Ovary (tissue), 9 donors: ENCODE data around the gene BBS2. TPM values are rescaled to one million over a fixed set of nuclear protein-coding genes. Genes with fewer than 3 reads are reported as not detected.

Experiments
- DNase-seq, 5 donors: peaks; one replicate each; pipeline ENCODE4 v3.0.0-alpha.2; 2019 to 2020
- H3K27ac ChIP-seq, 2 donors: fragments of 200-600 bp; one replicate each; pipeline versions ENCODE4 v1.5.1 to v1.8.0; 2019 to 2022
- H3K27me3 ChIP-seq: fragments of 200-600 bp; one replicate; pipeline ENCODE4 v1.8.0; 2022
- H3K36me3 ChIP-seq: fragments of 200-600 bp; sonication (generic); one replicate; pipeline ENCODE4 v1.5.1; 2019
- H3K4me1 ChIP-seq: one replicate; pipeline ENCODE4 v1.8.1; 2013; ENCODE audit warnings: mild to moderate bottlenecking, moderate library complexity; ENCODE audit not compliant: insufficient read depth
- H3K4me3 ChIP-seq: fragments of 200-600 bp; sonication (generic); one replicate; pipeline ENCODE4 v1.5.1; 2017
- H3K9me3 ChIP-seq, 2 donors: fragments of 200-600 bp in 1 of 2; sonication (generic) in 1 of 2; one replicate each; pipeline versions ENCODE4 v1.5.1 to v1.8.1; 2013 to 2019; ENCODE audit warnings: mild to moderate bottlenecking in 1 of 2, moderate library complexity in 1 of 2
- CTCF ChIP-seq, 3 donors: fragments of 450-650 bp in 2 of 3; fragments of 200-600 bp in 1 of 3; IDR thresholded peaks; one replicate each; pipeline versions ENCODE4 v1.5.1 to v1.8.0; 2016 to 2022; ENCODE audit warnings: antibody characterized with exemption in 3 of 3, mild to moderate bottlenecking in 1 of 3
- EP300 ChIP-seq: sonication (generic); formaldehyde crosslinking; IDR thresholded peaks from one replicate; pipeline ENCODE4 v1.6.1; 2017; ENCODE audit warnings: antibody characterized with exemption
- POLR2A ChIP-seq: fragments of 450-650 bp; IDR thresholded peaks from one replicate; pipeline ENCODE4 v1.6.1; 2017; ENCODE audit warnings: antibody characterized with exemption, mild to moderate bottlenecking, moderate library complexity
- WGBS, 3 donors: extraction: QIAGEN DNeasy Blood & Tissue Kit in 1 of 3; methylation state at CpG; one replicate each; pipeline versions ENCODE4 v1.1.5 to v1.1.7; 2013 to 2017; 5-methylcytosine and 5-hydroxymethylcytosine counted together
- intact Hi-C, 4 donors: fragments of 100-400 bp; cut with DNase I; formaldehyde crosslinking; loops; one replicate each; pipeline versions ENCODE4 v1.11.0 to v1.15.1; 2022 to 2023
- polyA plus RNA-seq, 2 donors: library from polyadenylated mRNA; stranded (reverse); fragments of 200-250 nt in 1 of 2; fragments of 350-450 nt in 1 of 2; fragmentation: Illumina TruSeq in 1 of 2; extraction: RNeasy Lipid Tissue Mini Kit (QIAGEN cat#74804) in 1 of 2; gene quantifications; one replicate each; pipeline ENCODE4 v1.2.3, GENCODE V29; 2013 to 2014
- total RNA-seq, 7 donors: library from RNA; depleted of rRNA in 2 of 7; stranded (reverse); fragments of >200 nt in 2 of 7; fragmentation: NEBNext Ultra II Directional in 3 of 7; extraction: Animal tissue kit (Norgen Biotek cat#: 25700) in 3 of 7; gene quantifications; one replicate each; pipeline versions ENCODE4 v1.1.0 to v1.2.4, GENCODE V29; 2016 to 2023
- donor health status: DM: no; HTN: no; CAD: no; lungs with moderate emphysema.
- donor health status: DM: no; HTN: no; CAD: no.
- donor health status: Bipolar disorder and iron deficiency.
- donor health status: DM: yes; HTN: yes; CAD: no.
- donor health status: DM: no; HTN: no; CAD: no.
- donor health status: DM: yes; HTN: yes; CAD: no.

Gene BBS2
- total and polyA plus RNA-seq, 9 donors: 47.9 to 86.2 (median 67.1) TPM

- Histone ChIP-seq H3K36me3 (no peaks in the 10 kb centered on the region), H3K9me3 (no peaks in the 10 kb centered on the region), H3K4me3 (no peak overlapping the region), H3K4me1 (peaks cover 3% of the 10 kb centered on the region), H3K27me3 (no peaks in the 10 kb centered on the region), H3K27ac (no peak overlapping the region)
- DNase-seq: no peak
- TF ChIP-seq EP300 (no peak), POLR2A (no peak)
- intact Hi-C loops: no loop called here
- 88 to 90% (median 88%) methylated on average over 8 of the region's 8 CpGs for WGBS, 3 donors
Measured at GRCh38 chr16:56534847-56535383, 15.1 kb upstream of the BBS2 start.

- Histone ChIP-seq H3K27me3 (no peaks in the 10 kb centered on the region), H3K4me3 (no peak overlapping the region), H3K36me3 (no peaks in the 10 kb centered on the region), H3K27ac (no peak overlapping the region), H3K9me3 (no peaks in the 10 kb centered on the region), H3K4me1 (no peaks in the 10 kb centered on the region)
- intact Hi-C loops: no loop called here
- TF ChIP-seq POLR2A: no peak
- no peak for TF ChIP-seq CTCF (IDR thresholded peaks at IDR 0.05)
- TF ChIP-seq EP300: no peak
- no peak for DNase-seq
- 75 to 84% (median 78%) methylated on average over 4 of the region's 4 CpGs for WGBS, 3 donors
Measured at GRCh38 chr16:56532714-56533113, 12.9 kb upstream of the BBS2 start.

GRCh38 chr16:56530872-56531271, 11.0 kb upstream of the BBS2 start:
- TF ChIP-seq CTCF (IDR thresholded peaks at IDR 0.05) (no peak), POLR2A (no peak), EP300 (no peak)
- 67 to 79% (median 75%) methylated on average over 1 of the region's 1 CpG for WGBS, 3 donors
- DNase-seq: no peak
- Histone ChIP-seq H3K36me3 (no peaks in the 10 kb centered on the region), H3K9me3 (no peaks in the 10 kb centered on the region), H3K4me3 (no peak overlapping the region), H3K27ac (no peak overlapping the region), H3K4me1 (no peaks in the 10 kb centered on the region), H3K27me3 (no peaks in the 10 kb centered on the region)
- intact Hi-C loops: no loop called here

- Histone ChIP-seq H3K4me3 (no peak overlapping the region), H3K27me3 (no peaks in the 10 kb centered on the region), H3K27ac (no peak overlapping the region), H3K4me1 (no peaks in the 10 kb centered on the region), H3K36me3 (no peaks in the 10 kb centered on the region), H3K9me3 (no peaks in the 10 kb centered on the region)
- no peak for DNase-seq
- WGBS, 3 donors: 69 to 76% (median 72%) methylated on average over 9 of the region's 9 CpGs
- intact Hi-C loops: loop anchor here in 1 of 4 donors (10.0 kb wide), 1 partner anchor 170 kb away; no protein-coding TSS in a partner anchor
- no peak for TF ChIP-seq CTCF (IDR thresholded peaks at IDR 0.05)
- TF ChIP-seq EP300: no peak
- TF ChIP-seq POLR2A: no peak
Measured at GRCh38 chr16:56525236-56525635, 5.4 kb upstream of the BBS2 start.

GRCh38 chr16:56520251-56520577, 390 bp upstream of the BBS2 start:
- intact Hi-C loops: loop anchor here in 1 of 4 donors (10.0 kb wide), 1 partner anchor 175 kb away; no protein-coding TSS in a partner anchor
- TF ChIP-seq POLR2A: no peak
- TF ChIP-seq EP300: no peak
- no peak for TF ChIP-seq CTCF (IDR thresholded peaks at IDR 0.05)
- 15 to 18% (median 17%) methylated on average over 4 of the region's 4 CpGs for WGBS, 3 donors
- Histone ChIP-seq H3K36me3 (no peaks in the 10 kb centered on the region), H3K27me3 (no peaks in the 10 kb centered on the region), H3K4me3 (peak overlapping the region; percentile 85), H3K9me3 (no peaks in the 10 kb centered on the region), H3K4me1 (peaks cover 9% of the 10 kb centered on the region), H3K27ac (peak overlapping the region; percentile 42 to 58)
- DNase-seq: no peak
